HG02981 (cell line): ENCODE measurements around the gene CCDC85B.

Experiments used
- ATAC-seq: cut with Tn5 transposase; IDR thresholded peaks from one replicate; pipeline ENCODE4 v1.9.1; 2021; ENCODE audit warnings: mild to moderate bottlenecking, moderate library complexity; ENCODE audit not compliant: unreplicated experiment

CCDC85B gene

DNA sequence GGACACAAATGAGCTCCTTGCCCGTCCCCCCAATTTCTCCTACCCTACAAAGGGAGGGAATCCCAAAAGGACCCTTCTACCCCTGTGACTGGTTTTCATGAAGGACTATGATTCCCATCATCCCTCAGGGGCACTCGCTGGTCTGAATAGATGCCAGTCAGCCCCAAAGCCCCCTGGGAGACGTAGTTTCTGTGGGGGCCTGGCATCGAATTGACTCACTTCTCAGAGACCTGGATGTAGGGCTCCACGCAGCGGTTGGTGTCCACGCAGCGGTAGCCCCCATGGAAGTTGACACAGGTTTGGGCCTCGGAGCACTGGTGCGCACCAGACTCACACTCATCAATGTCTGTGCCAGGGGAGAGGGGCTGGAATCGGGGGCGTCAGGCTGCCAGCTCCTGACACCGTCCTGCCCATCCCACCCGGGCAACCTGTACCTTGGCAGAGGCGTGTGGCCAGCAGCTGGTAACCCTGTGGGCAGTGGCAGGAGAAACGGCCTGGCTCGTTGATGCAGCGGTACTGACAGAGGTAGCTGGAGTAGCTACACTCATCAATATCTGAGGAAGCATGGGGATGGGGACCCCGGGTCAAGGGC is 22.3 kb upstream of the CCDC85B start:
- no peak for ATAC-seq

DNA sequence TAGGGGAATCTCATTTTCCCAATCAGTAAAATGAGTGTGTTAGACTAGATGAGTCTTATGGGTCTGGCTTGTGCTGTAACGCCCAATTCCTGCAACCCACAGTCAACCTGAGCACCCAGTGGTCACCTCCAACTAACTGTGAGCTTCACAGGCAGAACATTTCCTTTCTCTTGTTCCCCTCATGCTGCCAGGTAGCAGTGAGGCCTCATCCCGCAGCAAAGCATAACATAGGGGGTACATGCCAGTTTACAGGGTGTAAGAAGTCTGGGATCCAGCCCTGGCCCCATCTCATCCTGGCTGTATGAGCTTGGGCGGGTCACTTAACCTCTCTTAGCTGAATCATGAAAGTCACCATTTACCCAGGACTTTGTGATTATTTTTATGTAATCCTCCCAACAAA is 21.6 kb upstream of the CCDC85B start:
- no peak for ATAC-seq

- ATAC-seq: no peak
These were observed 20.7 kb upstream of the CCDC85B start for GRCh38 chr11:65869643-65870306.

GRCh38 chr11:65870307-65870658 is 20.2 kb upstream of the CCDC85B start:
- no peak for ATAC-seq

DNA sequence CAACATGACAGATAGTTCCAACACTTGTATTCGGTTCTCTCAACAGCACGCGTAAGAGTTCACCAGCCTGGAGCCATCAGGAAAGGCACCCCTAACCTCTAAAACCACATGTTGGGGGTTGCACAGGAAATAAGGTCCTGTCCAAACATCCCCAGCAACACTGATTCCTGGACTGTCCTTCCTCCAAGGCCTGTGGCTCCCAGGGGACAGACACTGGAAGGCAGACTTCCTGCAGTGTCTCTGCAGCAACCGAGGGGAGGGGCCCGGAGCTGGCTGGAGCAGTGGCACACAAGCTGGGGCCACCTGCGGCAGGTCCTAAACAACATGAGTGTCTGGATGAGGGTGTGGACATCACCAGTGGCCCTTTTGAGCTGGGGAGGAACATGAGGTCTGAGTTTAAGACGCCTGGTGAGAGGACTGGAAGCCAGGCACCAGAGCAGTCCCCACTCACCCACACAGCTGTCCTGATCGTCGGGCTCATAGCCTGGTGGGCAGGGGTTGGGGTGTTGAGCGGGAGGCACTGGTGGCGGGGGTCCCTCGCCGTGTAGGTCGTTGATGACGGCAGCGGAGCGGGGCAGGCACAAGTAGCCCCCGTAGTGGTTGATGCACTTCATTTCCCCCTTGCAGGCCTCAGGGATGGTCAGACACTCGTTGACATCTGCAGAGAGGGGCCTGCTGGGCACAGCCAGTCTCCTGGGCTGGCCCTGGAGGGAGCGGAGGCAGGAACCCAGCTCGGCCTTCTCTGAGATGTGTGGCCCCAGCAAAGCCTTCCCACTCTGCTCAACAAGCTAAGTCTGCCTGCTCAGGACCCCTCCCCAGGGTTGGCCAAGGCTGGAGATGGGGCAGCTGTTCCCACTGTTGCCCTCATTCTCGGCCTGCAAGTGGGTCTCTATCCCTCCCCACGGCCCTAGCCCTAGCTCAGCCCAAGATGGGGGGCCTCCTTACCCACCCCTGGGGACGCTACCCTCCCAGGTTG is 19.5 kb upstream of the CCDC85B start:
- ATAC-seq: no peak

DNA sequence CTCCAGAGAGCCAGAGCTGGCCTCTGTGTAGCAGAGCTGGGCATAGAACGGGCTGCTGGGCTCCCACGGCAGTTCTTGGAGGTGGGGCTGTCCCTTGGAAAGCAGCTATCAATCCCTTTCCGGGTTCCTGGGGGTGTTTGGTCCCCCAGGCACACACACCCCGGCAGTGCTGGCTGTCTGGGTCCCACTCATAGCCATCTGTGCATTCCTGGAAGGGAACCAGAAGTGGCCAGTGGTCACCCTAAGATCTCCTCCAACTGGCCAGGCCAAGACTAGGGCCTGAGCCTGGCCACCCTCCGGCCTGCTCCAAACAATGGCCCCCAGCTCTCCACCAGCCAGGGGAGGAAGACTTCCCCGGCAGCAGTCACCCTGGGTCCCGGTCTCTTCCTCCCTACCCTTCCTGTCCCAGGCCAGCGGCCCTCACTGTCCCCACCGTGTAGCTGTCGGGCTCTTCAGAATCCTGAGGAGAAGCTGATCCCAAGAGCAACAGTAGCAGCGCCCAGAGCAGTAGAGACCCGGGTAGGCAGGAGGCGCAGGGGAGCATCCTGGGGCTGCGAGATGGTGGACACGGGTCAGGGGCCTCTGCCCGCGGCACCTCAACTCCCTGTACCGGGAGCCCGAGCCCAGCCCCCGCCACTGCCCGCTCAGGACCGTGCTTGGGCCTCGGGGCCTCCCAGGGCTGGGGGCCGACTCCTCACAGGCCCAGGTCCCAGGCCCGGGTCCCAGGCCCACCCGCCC is 18.5 kb upstream of the CCDC85B start:
- ATAC-seq: no peak

GRCh38 chr11:65872586-65873317 is 17.7 kb upstream of the CCDC85B start, which contains the start of gene EFEMP2:
Gene EFEMP2 (minus strand): TSS chr11:65872800. CDS start chr11:65872354, 446 bp downstream.
- no peak for ATAC-seq

DNA sequence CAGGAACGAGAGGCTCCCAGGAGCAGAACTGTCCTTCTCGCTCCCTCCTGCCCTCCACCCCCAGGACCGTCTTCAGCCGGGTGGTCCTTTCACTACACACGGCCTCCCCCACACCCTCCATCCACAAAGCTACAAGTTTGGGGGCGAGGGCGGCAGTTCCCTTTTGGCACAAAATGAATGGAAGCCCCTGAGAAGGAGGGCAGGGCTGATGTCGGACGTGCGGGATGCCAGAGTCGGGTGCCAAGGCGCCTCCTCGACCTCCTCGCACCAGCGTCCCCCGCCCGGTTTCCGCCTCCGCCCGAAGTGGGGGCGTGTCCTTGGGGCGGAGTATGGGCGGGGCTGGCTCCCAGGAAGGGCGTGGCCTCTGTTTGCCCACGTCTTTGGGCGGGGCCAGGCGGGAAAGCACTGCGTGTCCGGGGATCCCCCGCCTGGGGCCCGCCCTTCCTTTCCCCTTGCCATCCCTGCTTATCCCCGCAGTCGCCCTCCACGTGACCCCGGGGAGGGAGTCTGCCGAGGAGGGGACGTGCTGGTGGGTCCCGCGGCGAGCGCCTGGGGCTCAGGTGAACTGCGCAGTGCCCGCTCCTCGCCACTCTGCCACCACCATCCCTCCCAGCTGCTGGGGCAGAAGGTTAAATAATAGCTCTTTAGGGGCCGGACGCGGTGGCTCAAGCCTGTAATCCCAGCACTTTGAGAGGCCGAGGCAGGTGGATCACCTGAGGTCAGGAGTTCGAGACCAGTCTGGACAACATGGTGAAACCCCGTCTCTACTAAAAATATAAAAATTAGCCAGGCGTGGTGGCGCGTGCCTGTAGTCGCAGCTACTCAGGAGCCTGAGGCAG is 16.9 kb upstream of the CCDC85B start:
- ATAC-seq: peak; percentile 71

GRCh38 chr11:65879617-65880016 is 10.9 kb upstream of the CCDC85B start, which contains the start of gene CTSW:
Gene CTSW (plus strand): TSS chr11:65879837. CDS start chr11:65879855, 18 bp downstream.
- ATAC-seq: no peak

DNA sequence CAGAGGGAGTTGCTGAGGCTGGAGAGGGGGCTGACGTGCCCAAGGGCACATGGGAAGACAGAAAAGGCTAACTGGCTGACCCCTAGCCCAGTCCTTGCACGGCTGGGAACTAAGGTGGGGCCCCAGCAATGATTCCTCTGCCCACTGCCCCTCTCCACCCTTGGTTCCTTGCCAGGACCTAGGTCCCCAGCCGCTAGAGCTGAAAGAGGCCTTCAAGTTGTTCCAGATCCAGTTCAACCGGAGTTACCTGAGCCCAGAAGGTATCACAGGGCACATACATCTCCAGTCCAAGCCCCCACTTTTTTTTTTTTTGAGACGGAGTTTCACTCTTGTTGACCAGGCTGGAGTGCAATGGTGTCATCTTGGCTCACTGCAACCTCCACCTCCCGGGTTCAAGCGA is 10.4 kb upstream of the CCDC85B start:
- no peak for ATAC-seq

DNA sequence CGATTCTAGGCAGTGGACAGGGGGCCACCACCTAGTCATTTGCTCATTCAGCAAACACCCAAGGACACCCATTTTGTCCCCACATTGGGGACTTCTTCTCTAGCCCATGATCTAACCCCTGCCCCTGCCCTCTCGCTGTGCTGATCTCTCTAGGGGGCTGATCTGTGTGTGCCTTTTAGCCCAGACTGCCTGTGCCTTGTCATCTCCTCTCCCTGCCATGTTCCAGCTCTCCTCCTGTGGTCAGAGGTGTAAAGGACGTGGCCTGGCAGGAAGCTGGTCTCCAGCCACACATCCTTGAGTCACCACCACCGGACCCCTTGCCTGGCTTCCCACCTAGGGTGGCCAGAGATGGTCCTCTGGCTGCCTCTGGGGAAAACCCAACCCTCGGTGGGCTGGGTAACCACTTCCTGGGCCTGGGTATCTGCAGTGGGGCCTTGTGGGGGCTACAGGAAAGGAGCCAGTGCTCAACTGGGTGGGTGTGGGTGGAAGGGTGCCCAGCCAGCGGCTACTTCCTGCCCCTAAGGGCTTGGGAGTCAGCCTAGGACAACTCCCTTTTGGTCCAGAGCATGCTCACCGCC is 9.5 kb upstream of the CCDC85B start:
- ATAC-seq: no peak

- ATAC-seq: no peak
These were observed 8.1 kb upstream of the CCDC85B start for GRCh38 chr11:65882120-65883057.

DNA sequence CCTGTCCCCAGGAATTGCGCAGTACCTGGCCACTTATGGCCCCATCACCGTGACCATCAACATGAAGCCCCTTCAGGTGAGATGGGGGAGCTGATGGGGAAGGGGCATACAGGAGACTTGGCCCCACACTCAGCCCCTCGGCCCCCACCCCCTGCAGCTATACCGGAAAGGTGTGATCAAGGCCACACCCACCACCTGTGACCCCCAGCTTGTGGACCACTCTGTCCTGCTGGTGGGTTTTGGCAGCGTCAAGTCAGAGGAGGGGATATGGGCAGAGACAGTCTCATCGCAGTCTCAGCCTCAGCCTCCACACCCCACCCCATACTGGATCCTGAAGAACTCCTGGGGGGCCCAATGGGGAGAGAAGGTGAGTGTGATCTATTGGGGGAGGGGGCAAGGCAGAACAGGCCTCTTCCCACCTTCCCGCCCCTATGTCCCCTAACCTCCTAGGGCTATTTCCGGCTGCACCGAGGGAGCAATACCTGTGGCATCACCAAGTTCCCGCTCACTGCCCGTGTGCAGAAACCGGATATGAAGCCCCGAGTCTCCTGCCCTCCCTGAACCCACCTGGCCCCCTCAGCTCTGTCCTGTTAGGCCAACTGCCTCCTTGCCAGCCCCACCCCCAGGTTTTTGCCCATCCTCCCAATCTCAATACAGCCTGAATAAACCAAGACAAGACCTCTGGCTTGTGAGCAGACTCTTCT is 7.3 kb upstream of the CCDC85B start:
- no peak for ATAC-seq

GRCh38 chr11:65883786-65884715 is 6.4 kb upstream of the CCDC85B start:
- ATAC-seq: no peak

DNA sequence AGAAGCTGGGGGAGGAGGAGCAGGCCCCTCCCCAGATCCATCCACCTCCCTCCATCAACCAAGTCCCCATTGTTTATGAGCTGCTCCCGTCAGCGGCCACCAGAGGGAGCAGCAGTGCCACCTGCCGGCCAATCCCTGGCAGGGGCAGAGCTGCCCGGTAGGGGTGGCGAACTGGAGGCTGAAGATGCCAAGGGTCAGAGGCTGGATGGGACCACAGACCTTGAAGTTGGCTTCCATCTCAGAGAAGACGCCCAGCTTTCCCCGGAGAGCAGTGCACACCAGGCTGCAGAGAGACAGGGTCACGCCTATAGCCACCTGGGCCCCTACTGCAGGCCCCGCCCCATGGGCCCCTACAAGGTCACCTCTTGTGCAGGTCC is 5.8 kb upstream of the CCDC85B start:
- ATAC-seq: no peak

- no peak for ATAC-seq
These were observed 5.2 kb upstream of the CCDC85B start for GRCh38 chr11:65885231-65885630.
